HG02938 (cell line): ENCODE measurements around the gene TMX3.

ENCODE experiments used
- ATAC-seq: cut with Tn5 transposase; IDR thresholded peaks from one replicate; pipeline ENCODE4 v1.9.1; 2021; ENCODE audit warnings: mild to moderate bottlenecking, moderate library complexity; ENCODE audit not compliant: unreplicated experiment

Gene TMX3

DNA sequence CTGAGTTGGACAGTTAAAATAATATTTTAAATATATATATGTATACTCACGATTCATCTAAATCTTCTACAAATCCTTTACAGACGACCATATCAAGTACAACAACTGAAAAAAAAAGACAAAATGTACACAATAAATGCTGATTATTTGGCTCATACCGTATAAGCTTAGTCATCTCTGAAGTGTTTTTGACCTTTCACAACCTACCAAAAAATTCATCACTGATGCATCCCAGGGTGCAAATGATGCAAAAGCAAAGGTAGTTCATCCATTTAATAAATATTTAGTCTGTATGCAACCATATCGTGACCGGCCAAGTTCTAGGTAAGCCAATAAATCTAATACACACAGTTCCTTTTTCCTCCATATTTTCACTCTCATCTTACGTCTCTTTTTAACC, 1.1 kb downstream of the TMX3 start:
- ATAC-seq: no peak

DNA sequence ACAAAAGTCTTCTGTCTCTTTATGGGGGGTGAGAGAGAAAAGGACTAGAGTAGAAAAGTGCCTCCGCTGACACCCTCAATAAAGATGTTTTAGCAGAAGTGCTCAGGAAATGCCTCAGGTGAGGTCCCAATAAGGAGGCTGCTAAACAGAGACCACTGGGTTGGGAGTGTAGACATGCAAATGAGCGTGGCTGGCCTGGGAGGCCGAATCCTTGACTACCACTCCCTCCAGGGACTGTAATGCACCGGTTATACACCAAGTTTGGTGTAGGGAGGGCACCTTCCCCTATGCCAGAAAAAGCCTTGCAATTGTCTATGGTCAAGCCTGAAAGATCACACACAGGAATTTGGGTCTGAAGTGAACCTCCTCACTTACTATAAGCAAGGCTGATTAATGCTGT, 1.8 kb downstream of the TMX3 start:
- ATAC-seq: no peak

- no peak for ATAC-seq
Observed at GRCh38 chr18:68707646-68708045, 7.3 kb downstream of the TMX3 start.

GRCh38 chr18:68705119-68705518, 9.8 kb downstream of the TMX3 start:
- no peak for ATAC-seq

DNA sequence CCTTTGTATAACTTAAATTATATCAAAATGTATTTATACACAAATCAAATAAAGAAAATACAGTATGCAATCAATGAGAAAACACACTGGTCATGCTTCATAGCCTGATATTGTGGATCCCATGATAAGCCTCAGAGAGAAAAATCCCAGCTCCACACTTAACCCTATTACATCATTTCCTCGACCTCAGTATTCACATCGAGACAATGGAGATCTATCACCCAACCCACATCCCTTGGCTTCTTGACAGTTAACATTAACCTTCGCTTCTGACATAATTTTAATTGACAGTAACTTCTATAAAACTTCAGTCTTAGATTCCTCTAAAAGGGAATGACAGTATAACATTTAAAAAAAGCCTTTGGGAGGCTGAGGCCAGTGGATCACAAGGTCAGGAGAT, 11.6 kb downstream of the TMX3 start:
- ATAC-seq: no peak

- ATAC-seq: no peak
Observed at GRCh38 chr18:68701353-68701752, 13.6 kb downstream of the TMX3 start.

- ATAC-seq: no peak
Observed at GRCh38 chr18:68699043-68699442, 15.9 kb downstream of the TMX3 start.

DNA sequence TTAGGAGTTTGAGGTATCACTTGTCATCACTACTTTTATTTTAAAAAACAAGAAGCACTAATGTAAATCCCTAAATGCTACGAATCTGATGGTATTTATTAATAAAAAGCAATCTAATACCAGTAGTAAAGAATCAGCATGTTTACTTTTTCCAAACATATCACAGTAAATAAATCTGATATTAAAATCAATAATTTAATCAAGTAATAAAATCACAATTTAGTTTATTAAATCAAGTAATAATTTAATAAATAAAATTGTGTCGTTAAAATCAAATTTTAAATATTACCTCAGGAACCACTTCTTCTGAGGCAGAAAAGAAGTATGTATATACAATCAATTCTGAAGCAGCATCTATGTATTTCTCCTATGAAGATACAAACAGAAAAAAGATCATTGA, 18.0 kb downstream of the TMX3 start:
- no peak for ATAC-seq

GRCh38 chr18:68694316-68694715, 20.6 kb downstream of the TMX3 start:
- ATAC-seq: no peak

DNA sequence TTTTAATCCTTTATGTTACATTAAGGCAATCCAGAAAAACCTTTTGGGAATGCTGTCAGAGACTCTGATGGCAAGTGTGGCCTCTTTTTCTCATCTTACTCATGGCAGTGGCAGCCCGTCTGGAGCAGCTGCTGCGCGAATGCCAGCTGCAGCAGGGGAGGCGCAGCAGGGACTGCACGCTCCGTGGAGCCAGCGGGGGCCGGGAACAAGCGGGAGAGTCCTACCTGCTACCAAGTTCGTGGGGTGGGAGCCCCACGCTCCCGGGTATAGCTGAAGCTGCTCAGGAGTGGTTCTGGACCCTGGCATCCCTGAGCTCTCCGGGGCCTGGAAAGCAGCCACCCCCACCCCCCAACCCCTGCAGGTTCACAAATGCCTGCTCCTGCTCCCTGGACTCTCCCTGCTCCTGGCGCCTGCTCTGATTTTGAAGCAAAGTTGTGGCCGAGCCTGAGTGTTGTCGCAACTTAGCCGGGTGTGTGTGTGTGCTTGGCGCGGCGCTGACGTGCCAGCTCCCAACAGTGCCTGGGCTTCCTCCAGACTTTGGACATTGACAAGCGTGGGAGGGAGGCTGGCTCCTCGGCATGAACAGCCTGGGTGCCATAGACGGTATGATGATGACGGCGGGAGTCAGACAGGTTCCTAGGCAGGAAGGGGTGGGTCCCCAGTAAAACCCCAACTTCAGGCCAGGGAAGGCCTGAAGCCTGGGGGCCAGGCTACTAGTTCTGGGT, 21.7 kb downstream of the TMX3 start:
- no peak for ATAC-seq

DNA sequence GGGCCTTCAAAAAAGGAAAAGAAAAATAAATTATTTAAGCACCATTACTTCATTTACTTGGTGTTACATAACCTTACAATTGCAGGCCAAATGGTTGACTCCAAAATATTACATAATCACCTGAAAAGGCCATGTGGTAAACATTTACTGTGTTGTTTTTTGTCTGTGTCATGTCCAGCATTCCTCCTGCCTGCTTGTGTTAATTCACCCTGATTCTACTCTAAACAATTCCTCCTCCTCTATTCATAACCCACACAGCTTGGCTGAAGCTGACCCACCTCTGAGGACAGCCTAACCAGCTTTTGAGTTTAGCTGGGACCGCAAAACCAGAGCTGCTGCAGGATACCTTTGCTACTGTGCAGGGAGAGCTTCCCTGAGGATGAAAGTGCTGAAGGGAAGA, 35.4 kb downstream of the TMX3 start:
- ATAC-seq: no peak

- peak; percentile 97 for ATAC-seq
Observed at GRCh38 chr18:68676913-68677312, 38.0 kb downstream of the TMX3 start.

DNA sequence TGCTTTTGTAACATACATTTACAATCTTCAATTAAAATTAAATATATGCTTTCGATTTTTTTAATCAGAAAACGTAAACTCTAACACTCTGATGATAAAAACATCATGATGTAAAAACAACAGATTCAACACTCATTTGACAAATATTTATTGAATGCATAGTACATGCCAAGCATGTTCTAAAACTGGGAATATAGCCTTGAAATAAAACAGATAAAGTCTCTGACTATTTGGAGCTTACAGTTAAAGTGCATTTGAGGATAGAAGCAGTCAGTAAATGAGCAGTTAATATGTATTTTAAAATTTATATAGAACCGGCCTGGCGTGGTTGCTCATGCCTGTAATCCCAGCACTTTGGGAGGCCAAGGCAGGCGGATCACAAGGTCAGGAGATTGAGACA, 47.8 kb downstream of the TMX3 start:
- no peak for ATAC-seq

- no peak for ATAC-seq
Observed at GRCh38 chr18:68666381-68666780, 48.5 kb downstream of the TMX3 start.

- no peak for ATAC-seq
Observed at GRCh38 chr18:68665628-68666027, 49.3 kb downstream of the TMX3 start.

- no peak for ATAC-seq
Observed at GRCh38 chr18:68662754-68663153, 52.2 kb downstream of the TMX3 start.

DNA sequence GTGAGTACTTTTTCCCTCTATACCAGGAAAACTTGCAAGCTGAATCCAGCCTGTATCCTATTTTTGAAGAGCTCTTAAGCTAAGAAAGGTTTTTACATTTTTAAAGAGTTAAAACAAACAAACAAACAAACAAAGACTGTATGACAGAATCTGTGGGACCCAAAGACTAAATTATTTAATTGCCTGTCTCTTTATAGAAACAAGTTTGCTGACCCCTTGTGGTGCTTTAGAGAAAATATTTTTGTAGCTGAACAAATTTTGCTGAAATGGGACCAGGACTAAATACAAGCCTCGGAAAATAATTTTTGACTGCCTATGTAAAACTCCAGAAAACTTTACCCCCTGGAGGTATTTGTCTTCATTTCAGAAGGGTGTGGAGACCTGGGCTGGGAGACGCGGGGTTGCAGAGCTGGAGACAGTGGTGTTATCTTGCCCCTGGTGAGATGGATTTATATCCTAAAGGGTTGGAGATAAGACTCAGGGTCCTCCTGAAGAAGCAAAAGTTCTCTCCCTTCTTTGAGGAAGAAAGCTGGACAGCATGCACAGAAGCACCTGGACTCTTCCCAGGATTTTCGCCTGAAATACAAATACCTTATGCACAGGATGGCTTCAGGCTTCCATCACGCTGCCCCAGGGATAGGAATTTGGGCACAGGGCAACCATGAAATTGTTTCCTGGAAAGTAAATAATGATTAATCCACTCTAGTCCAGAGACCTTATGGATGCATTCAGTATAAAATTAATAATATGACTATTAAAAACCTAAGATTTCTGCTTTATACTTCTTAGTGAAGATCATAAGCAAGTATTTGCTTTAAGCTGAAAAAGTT, 54.3 kb downstream of the TMX3 start:
- no peak for ATAC-seq

GRCh38 chr18:68648191-68648590, 66.7 kb downstream of the TMX3 start:
- ATAC-seq: no peak

GRCh38 chr18:68642003-68642402, 72.9 kb downstream of the TMX3 start:
- no peak for ATAC-seq

- no peak for ATAC-seq
Observed at GRCh38 chr18:68640861-68641260, 74.0 kb downstream of the TMX3 start.

- no peak for ATAC-seq
Observed at GRCh38 chr18:68638613-68639012, 76.3 kb downstream of the TMX3 start.

DNA sequence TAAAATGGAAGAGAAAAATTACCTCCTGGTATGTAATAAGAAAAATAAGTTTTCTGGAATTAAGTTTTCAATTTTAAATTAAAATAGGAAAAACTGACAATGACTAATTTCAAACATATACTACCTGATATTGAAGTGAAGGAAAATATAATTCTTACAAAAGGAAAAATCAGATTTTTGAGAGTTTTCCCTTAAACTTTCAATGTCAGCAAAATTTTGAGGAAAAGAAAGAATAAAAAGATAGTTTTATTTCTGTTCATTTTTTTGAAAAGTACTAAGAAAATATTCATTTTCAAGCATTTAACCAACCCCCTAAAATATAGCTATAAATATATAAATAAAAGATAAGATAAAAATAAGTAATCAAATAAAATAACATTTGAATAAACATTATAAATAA, 87.1 kb downstream of the TMX3 start:
- ATAC-seq: no peak
